NCI-H510A treated with DMSO at 0.1 percent for 48 hours (cell line): ENCODE measurements around the gene ARHGAP6.
"Not testable (repeated sequence)": the region's sequence is repeated elsewhere in the genome, so short reads cannot be mapped to it uniquely, and the experiment has no call there.

Source experiments
- DNase-seq: peaks from one replicate; lab custom pipeline; 2025; lab: John Stamatoyannopoulos, UW

ARHGAP6 gene

DNA sequence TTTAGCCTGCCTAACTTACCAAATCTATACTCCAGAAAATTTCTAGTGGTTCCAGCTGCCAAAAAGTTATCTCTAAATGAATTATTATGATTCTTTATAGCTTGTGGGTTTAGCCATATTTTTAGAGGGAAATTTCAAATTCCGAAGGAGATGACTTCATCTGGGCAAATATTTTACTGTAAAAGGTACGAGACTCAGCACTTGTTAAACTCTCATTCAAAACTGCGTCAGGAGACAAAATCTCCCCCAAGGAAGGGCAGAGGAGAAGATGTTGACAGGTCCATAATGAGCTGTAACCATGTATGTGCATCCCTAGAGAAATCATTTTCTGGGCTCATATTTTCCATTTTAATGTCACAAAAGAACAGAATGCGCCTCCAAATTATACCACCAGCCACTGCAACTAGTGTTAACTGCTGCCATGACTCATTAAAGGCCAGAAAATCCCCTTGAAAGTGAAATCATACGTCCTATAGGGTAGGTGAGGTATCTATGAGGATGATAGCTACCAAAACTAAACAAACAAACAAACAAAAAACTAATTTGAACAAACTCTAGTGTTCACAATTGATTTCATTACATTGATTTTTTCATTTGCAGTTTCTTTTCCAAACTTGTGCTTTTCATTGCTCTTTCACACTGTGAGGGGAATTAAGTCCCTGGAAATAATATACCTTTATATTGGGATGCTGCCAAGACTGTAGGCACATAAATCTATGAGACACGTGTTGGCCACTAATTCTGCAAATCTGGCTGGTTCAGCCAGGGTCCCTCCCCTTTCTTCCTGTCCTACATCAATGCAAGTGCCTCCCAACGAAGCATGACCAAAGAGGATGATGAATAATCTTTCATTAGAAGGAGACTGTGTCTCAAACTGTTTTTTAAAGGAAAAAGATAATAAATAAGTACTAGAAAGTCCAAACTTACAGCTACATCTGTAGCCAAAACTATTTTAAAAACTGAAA, 85.8 kb downstream of the ARHGAP6 start:
- no peak for DNase-seq

GRCh38 chrX:11578301-11578700, 87.4 kb downstream of the ARHGAP6 start:
- not testable (repeated sequence) for DNase-seq

DNA sequence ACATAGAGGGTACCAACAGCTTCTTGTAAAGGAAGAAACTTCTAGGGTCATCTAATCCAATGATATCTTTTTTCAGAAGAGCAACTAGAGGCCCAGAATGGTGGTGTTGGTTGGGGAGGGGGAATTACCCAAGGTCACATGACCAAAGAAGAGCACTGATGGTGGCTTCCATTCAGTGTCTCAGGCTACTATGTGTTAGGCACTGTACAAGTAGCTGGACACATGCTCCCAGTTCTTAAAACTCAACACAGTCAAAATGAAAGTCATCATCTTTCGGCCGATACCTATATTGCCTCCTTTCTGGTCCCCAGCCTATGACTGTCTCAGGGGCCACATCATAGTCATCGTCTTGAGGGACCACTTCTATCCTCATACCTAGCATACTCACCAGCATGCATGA, 88.1 kb downstream of the ARHGAP6 start:
- DNase-seq = no peak

- no peak for DNase-seq
Observed at GRCh38 chrX:11575332-11575731, 90.4 kb downstream of the ARHGAP6 start.

DNA sequence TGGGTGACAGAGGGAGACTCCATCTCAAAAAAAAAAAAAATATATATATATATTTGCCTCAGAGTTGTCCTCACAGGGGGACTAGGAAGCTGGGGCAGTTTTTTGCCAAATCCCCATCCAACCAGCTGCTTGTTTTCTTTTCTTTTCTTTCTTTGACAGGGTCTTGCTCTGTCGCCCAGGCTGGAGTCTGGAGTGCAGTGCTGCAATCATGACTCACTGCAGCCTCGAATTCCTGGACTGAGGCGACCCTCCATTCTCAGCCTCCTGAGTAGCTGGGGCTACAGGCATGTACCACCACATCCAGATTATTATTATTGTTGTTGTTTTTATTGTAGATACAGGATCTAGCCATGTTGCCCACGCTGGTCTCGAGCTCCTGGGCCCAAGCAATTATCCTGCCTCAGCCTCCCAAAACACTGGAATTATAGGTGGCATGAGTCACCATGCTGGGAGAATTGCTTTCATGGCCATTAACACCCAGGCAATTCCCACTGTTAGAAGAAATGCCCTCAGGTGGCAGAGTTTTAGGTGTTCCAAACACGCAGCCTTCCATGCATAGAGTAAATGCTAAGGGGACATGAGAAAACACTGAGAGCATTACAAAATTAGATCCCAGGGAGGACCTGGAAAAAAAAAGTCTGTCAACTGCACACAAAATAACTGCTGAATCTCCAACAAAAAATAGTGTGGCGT, 98.0 kb downstream of the ARHGAP6 start:
- DNase-seq = no peak

DNA sequence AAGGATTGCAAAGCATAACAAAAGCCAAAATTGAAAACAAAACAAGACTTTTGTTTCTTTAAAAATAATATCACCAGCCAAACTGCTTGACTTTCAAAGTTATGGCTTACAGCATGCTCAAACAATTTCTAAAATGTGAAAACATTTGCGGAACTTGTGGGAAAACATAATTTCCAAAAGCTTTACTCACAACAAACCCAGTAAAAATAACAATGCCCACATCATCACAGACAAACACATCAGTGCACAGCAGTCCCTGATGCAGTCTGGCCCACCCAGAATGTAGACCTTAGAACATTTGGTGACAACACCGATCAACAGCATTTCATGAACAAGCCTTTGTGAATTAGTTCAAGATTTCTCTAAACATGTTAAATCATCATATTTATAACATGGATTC, 98.9 kb downstream of the ARHGAP6 start:
- no peak for DNase-seq

- no peak for DNase-seq
Observed at GRCh38 chrX:11566173-11566572, 99.5 kb downstream of the ARHGAP6 start.

- DNase-seq = no peak
Observed at GRCh38 chrX:11564546-11564945, 101.2 kb downstream of the ARHGAP6 start.

- no peak for DNase-seq
Observed at GRCh38 chrX:11562570-11562969, 103.2 kb downstream of the ARHGAP6 start.

- no peak for DNase-seq
Observed at GRCh38 chrX:11558972-11559371, 106.7 kb downstream of the ARHGAP6 start.

- no peak for DNase-seq
Observed at GRCh38 chrX:11557120-11557519, 108.6 kb downstream of the ARHGAP6 start.

- no peak for DNase-seq
Observed at GRCh38 chrX:11555759-11556158, 110.0 kb downstream of the ARHGAP6 start.

- no peak for DNase-seq
Observed at GRCh38 chrX:11553594-11553993, 112.1 kb downstream of the ARHGAP6 start.

DNA sequence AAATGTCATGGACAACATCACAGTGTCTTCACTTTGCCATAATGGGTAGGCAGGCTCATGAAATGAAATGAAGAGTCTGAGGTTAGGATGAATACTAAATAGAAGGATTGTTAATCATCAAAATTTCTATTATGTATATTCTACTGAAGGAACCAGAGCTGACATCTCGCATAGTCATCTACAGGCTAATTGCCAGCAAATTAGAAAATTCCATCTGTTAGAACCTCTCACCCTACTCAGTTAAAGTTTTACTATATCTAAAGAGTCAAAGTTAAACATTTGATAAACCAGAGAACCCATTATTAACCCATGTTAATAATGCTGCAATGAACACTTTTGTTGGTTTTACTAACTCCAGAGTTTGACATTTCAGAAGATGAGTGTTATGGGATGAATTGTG, 114.6 kb downstream of the ARHGAP6 start:
- no peak for DNase-seq

- no peak for DNase-seq
Observed at GRCh38 chrX:11546917-11547316, 118.8 kb downstream of the ARHGAP6 start.

- no peak for DNase-seq
Observed at GRCh38 chrX:11543249-11543648, 122.5 kb downstream of the ARHGAP6 start.

DNA sequence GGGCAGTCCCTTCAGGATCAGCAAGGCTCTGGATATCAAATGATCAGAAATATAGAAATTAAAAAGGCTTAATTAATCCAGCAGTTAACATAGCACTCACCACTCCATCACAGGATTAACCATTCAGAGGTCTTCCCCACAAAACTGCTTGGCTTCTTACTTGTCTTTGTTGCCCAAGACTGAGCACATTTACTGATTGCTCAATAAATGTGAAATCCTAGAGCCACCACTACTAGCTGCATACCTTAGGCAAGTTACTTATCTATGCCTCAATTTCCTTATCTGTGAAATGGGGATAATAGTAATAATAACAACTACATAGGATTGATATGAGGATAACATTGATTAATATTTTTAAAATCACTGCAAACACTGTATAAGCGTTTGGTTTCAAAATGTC, 124.2 kb downstream of the ARHGAP6 start:
- no peak for DNase-seq

- no peak for DNase-seq
Observed at GRCh38 chrX:11540532-11541377, 125.0 kb downstream of the ARHGAP6 start.

DNA sequence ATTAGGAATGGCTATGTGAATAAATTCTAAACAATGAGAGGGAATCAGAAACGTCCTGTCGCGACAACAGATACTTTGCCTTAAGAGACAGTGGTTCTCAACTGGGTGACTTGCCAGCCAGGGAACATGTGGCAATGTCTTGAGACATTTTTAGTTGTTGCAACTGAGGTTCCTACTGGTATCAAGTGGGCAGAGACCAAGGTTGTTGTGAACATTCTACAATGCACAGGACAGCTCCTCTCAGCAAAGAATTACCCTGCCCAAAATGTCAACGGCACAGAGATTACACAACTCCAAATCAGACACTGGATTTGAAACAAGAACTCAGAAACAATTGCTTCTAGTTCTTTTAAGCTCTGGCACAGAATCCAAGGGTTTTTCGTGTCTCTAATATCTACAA, 128.6 kb downstream of the ARHGAP6 start:
- no peak for DNase-seq

- no peak for DNase-seq
Observed at GRCh38 chrX:11535156-11535919, 130.4 kb downstream of the ARHGAP6 start.

DNA sequence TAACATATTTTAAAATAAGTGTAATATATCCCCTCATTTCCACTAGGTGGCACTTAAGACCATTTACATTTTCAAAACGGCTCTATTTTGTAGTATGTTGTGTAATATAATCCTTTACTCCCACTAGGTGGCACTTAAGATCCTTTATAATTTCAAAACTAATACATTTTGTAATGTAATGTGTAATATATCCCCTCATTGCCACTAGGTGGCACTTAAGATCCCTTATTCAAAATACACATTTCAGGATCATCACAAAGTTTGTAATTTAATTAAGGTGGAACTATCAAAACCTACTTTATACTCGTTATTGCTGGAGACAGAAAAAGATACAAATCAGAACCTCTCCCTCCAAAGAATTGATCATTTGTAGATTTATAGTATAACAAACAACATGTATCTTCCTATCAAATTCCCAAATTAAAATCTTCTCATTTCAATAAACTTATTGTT, 132.5 kb downstream of the ARHGAP6 start:
- peak; percentile 88 for DNase-seq
